ENCODE data around the gene MRPS5. TPM values are rescaled to one million over a fixed set of nuclear protein-coding genes. Genes with fewer than 3 reads are reported as not detected.

MRPS5 gene
- polyA plus RNA-seq (2012; ENCODE audit: low read depth, missing spikeins), result 45.2 TPM

GRCh38 chr2:95121407-95122196 lies at the start of gene MRPS5:
Gene MRPS5 (minus strand): TSS chr2:95121808. CDS start chr2:95121791, 17 bp downstream.
- DNase-seq (ENCODE audit: insufficient read length, low spot score) (peak; percentile 92), FAIRE-seq (peak; percentile 76)
- TF ChIP-seq POLR2AphosphoS5 (IDR thresholded peaks at IDR 0.05; ENCODE audit: low read depth, low read length) (peak; percentile 68; the same call in 1 of the 2 replicates), POLR2A (IDR thresholded peaks at IDR 0.05; ENCODE audit: low read depth, low read length) (peak; percentile 82), TAF1 (IDR thresholded peaks at IDR 0.05; ENCODE audit: low read depth, low read length) (peak; percentile 85), SPI1 (IDR thresholded peaks at IDR 0.05; ENCODE audit: low read depth, low read length) (no peak), PAX5 (IDR thresholded peaks at IDR 0.05; ENCODE audit: insufficient read depth, low read length, severe bottlenecking) (peak; percentile 20), POU2F2 (IDR thresholded peaks at IDR 0.05; ENCODE audit: low read depth, low read length) (no peak; the same call in 1 of the 2 replicates)

- TF ChIP-seq PAX5 (IDR thresholded peaks at IDR 0.05; ENCODE audit: insufficient read depth, low read length, severe bottlenecking) (no peak), POLR2A (IDR thresholded peaks at IDR 0.05; ENCODE audit: low read depth, low read length) (no peak), POU2F2 (IDR thresholded peaks at IDR 0.05; ENCODE audit: low read depth, low read length) (no peak), SPI1 (IDR thresholded peaks at IDR 0.05; ENCODE audit: low read depth, low read length) (no peak), POLR2AphosphoS5 (IDR thresholded peaks at IDR 0.05; ENCODE audit: low read depth, low read length) (no peak), TAF1 (IDR thresholded peaks at IDR 0.05; ENCODE audit: low read depth, low read length) (no peak)
- DNase-seq (ENCODE audit: insufficient read length, low spot score) (no peak), FAIRE-seq (peak; percentile 38)
Observed at GRCh38 chr2:95166065-95166763, 44.6 kb upstream of the MRPS5 start.

GRCh38 chr2:95165371-95166064 lies 43.9 kb upstream of the MRPS5 start, which contains the start of gene ZNF2:
Gene ZNF2 (plus strand): TSS chr2:95165809. CDS start chr2:95176227, 10,418 bp downstream.
- peak; percentile 92 for DNase-seq (ENCODE audit: insufficient read length, low spot score)
- no peak for TF ChIP-seq POU2F2 (IDR thresholded peaks at IDR 0.05; ENCODE audit: low read depth, low read length)
- TF ChIP-seq SPI1 (IDR thresholded peaks at IDR 0.05; ENCODE audit: low read depth, low read length), result 0 out of 2 replicates have a peak, but pooled peaks have one; percentile 3
- peak; percentile 97 for TF ChIP-seq POLR2A (IDR thresholded peaks at IDR 0.05; ENCODE audit: low read depth, low read length)
- TF ChIP-seq PAX5 (IDR thresholded peaks at IDR 0.05; ENCODE audit: insufficient read depth, low read length, severe bottlenecking), result no peak
- peak; percentile 98 for TF ChIP-seq TAF1 (IDR thresholded peaks at IDR 0.05; ENCODE audit: low read depth, low read length)
- peak; percentile 95 for TF ChIP-seq POLR2AphosphoS5 (IDR thresholded peaks at IDR 0.05; ENCODE audit: low read depth, low read length)
- FAIRE-seq, result peak; percentile 87

GRCh38 chr2:95165030-95165370 lies 43.4 kb upstream of the MRPS5 start:
- FAIRE-seq (no peak), DNase-seq (ENCODE audit: insufficient read length, low spot score) (no peak)
- TF ChIP-seq TAF1 (IDR thresholded peaks at IDR 0.05; ENCODE audit: low read depth, low read length) (no peak), POLR2A (IDR thresholded peaks at IDR 0.05; ENCODE audit: low read depth, low read length) (no peak)

- FAIRE-seq, result no peak
- DNase-seq (ENCODE audit: insufficient read length, low spot score), result peak; percentile 76
- no peak for TF ChIP-seq PAX5 (IDR thresholded peaks at IDR 0.05; ENCODE audit: insufficient read depth, low read length, severe bottlenecking)
- no peak for TF ChIP-seq POU2F2 (IDR thresholded peaks at IDR 0.05; ENCODE audit: low read depth, low read length)
- no peak for TF ChIP-seq TAF1 (IDR thresholded peaks at IDR 0.05; ENCODE audit: low read depth, low read length)
- TF ChIP-seq POLR2A (IDR thresholded peaks at IDR 0.05; ENCODE audit: low read depth, low read length), result no peak
- TF ChIP-seq POLR2AphosphoS5 (IDR thresholded peaks at IDR 0.05; ENCODE audit: low read depth, low read length), result no peak
- no peak for TF ChIP-seq SPI1 (IDR thresholded peaks at IDR 0.05; ENCODE audit: low read depth, low read length)
Observed at GRCh38 chr2:95159690-95160449, 38.3 kb upstream of the MRPS5 start, which contains the start of gene ZNF514. Gene ZNF514 (minus strand): TSS chr2:95159848. CDS start chr2:95153253, 6,595 bp downstream.

- no peak for FAIRE-seq
- peak; percentile 44 for DNase-seq (ENCODE audit: insufficient read length, low spot score)
- TF ChIP-seq TAF1 (IDR thresholded peaks at IDR 0.05; ENCODE audit: low read depth, low read length) (no peak), POLR2AphosphoS5 (IDR thresholded peaks at IDR 0.05; ENCODE audit: low read depth, low read length) (no peak), SPI1 (IDR thresholded peaks at IDR 0.05; ENCODE audit: low read depth, low read length) (no peak), POU2F2 (IDR thresholded peaks at IDR 0.05; ENCODE audit: low read depth, low read length) (no peak), POLR2A (IDR thresholded peaks at IDR 0.05; ENCODE audit: low read depth, low read length) (no peak), PAX5 (IDR thresholded peaks at IDR 0.05; ENCODE audit: insufficient read depth, low read length, severe bottlenecking) (no peak)
Observed at GRCh38 chr2:95158891-95159619, 37.4 kb upstream of the MRPS5 start.

GRCh38 chr2:95158441-95158840 lies 36.8 kb upstream of the MRPS5 start:
- FAIRE-seq (no peak), DNase-seq (ENCODE audit: insufficient read length, low spot score) (no peak)
- TF ChIP-seq POLR2AphosphoS5 (IDR thresholded peaks at IDR 0.05; ENCODE audit: low read depth, low read length) (no peak), PAX5 (IDR thresholded peaks at IDR 0.05; ENCODE audit: insufficient read depth, low read length, severe bottlenecking) (no peak), SPI1 (IDR thresholded peaks at IDR 0.05; ENCODE audit: low read depth, low read length) (no peak), TAF1 (IDR thresholded peaks at IDR 0.05; ENCODE audit: low read depth, low read length) (no peak)

GRCh38 chr2:95149397-95149984 lies 27.9 kb upstream of the MRPS5 start:
- DNase-seq (ENCODE audit: insufficient read length, low spot score) (no peak), FAIRE-seq (no peak)
- TF ChIP-seq POU2F2 (IDR thresholded peaks at IDR 0.05; ENCODE audit: low read depth, low read length) (no peak), PAX5 (IDR thresholded peaks at IDR 0.05; ENCODE audit: insufficient read depth, low read length, severe bottlenecking) (no peak), SPI1 (IDR thresholded peaks at IDR 0.05; ENCODE audit: low read depth, low read length) (no peak), TAF1 (IDR thresholded peaks at IDR 0.05; ENCODE audit: low read depth, low read length) (no peak), POLR2AphosphoS5 (IDR thresholded peaks at IDR 0.05; ENCODE audit: low read depth, low read length) (no peak), POLR2A (IDR thresholded peaks at IDR 0.05; ENCODE audit: low read depth, low read length) (no peak)

All from GM12891 (cell line).